Lower leg skin (tissue), 4 donors: ENCODE data around the gene MCM7. TPM values are rescaled to one million over a fixed set of nuclear protein-coding genes. Genes with fewer than 3 reads are reported as not detected.

Experiments used
- DNase-seq, 2 donors: peaks; one replicate each; pipeline ENCODE4 v3.0.0-alpha.2; 2019; ENCODE audit warnings: low spot score in 2 of 2
- H3K4me3 ChIP-seq: fragments of 200-600 bp; sonication (generic); 2 replicates; pipeline ENCODE4 v1.5.1; 2017; ENCODE audit warnings: mild to moderate bottlenecking, low read depth; ENCODE audit not compliant: poor library complexity, severe bottlenecking
- POLR2A ChIP-seq, 2 donors: fragments of 450-650 bp; IDR thresholded peaks; one replicate each; pipeline ENCODE4 v1.6.1; 2016 to 2017; ENCODE audit warnings: antibody characterized with exemption in 2 of 2, mild to moderate bottlenecking in 1 of 2, moderate library complexity in 1 of 2
- WGBS, 2 donors: methylation state at CpG; one replicate each; pipeline ENCODE4 v1.1.5; 2018; 5-methylcytosine and 5-hydroxymethylcytosine counted together
- intact Hi-C: fragments of 100-400 bp; cut with DNase I; formaldehyde crosslinking; loops from one replicate; pipeline ENCODE4 v1.15.0; 2023; ENCODE audit warnings: low total_unique reads
- microRNA counts, 2 donors: library from miRNA; unstranded; fragments of <30 nt; microRNA quantifications; one replicate each; lab custom pipeline; 2016
- microRNA-seq, 2 donors: library from miRNA; unstranded; fragments of <30 nt; microRNA quantifications; one replicate each; pipeline ENCODE4, GENCODE V29; 2016; ENCODE audit warnings: borderline replicate concordance in 2 of 2, borderline number of aligned reads in 1 of 2
- total RNA-seq, 4 donors: library from RNA; depleted of rRNA; stranded (reverse); fragments of >200 nt; gene quantifications; one replicate each; pipeline ENCODE4 v1.1.0, GENCODE V29; 2016
- TF ChIP-seq, protein P1 (sequence below), 3 donors: fragments of 450-650 bp; IDR thresholded peaks; one replicate each; pipeline ENCODE4 v1.5.1; 2016; ENCODE audit warnings: antibody characterized with exemption in 3 of 3, mild to moderate bottlenecking in 3 of 3, moderate library complexity in 2 of 3

MCM7 gene
- total RNA-seq, 4 donors from 2014 or later = 41.5 to 52.2 (median 50.4) TPM

DNA sequence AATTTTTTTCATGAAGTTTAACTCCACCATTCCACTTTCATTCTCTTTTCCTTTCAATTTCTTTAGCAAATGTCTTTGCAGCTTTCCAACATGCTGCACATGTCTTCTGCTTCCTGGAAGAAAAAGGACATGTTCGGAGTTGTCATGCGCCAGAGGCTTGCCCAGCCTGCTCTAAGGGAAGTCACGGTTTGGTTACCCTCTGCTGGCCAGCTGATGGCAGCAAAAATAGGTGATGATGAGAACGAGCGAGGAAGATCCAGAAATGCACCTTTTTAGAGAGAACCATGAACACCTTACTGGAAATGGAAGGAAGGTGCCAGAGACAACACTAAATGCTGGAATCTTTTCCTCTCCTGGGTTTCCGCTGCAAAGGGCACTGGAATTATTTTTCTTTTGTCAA, 56.5 kb downstream of the MCM7 start:
- DNase-seq = no peak
- intact Hi-C loops = no loop called here
- WGBS, 2 donors = 35 to 40% methylated on average over 6 of the region's 6 CpGs
- H3K4me3 ChIP-seq = no peak overlapping the region
- no peak for TF ChIP-seq POLR2A (IDR thresholded peaks at IDR 0.05)
- TF ChIP-seq, protein P1, sequence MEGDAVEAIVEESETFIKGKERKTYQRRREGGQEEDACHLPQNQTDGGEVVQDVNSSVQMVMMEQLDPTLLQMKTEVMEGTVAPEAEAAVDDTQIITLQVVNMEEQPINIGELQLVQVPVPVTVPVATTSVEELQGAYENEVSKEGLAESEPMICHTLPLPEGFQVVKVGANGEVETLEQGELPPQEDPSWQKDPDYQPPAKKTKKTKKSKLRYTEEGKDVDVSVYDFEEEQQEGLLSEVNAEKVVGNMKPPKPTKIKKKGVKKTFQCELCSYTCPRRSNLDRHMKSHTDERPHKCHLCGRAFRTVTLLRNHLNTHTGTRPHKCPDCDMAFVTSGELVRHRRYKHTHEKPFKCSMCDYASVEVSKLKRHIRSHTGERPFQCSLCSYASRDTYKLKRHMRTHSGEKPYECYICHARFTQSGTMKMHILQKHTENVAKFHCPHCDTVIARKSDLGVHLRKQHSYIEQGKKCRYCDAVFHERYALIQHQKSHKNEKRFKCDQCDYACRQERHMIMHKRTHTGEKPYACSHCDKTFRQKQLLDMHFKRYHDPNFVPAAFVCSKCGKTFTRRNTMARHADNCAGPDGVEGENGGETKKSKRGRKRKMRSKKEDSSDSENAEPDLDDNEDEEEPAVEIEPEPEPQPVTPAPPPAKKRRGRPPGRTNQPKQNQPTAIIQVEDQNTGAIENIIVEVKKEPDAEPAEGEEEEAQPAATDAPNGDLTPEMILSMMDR (IDR thresholded peaks at IDR 0.05) = no peak

MicroRNA genes within 50 kb of the gene (microRNA counts, 767-probe panel; counts per million panel counts)
- microRNA hsa-miR-106b-5p (lab: Ali Mortazavi, UCI) (0 to 358 counts per million in 2 donors), microRNA hsa-miR-25-3p (lab: Ali Mortazavi, UCI) (9,387 to 10,601 counts per million in 2 donors), microRNA hsa-miR-93-5p (lab: Ali Mortazavi, UCI) (358 to 9,371 counts per million in 2 donors)

Small RNA genes within 50 kb of the gene (microRNA-seq; reads per million reads assigned to microRNA genes)
- gene MIR106B (1,288 to 1,431 reads per million in 2 donors), gene MIR25 (315 to 382 reads per million in 2 donors), gene MIR93 (1,854 to 2,253 reads per million in 2 donors)

Other genes starting within 250 kb of the MCM7 start
- under 1 TPM in 1 of 4 donors, not detected in 3; 0.32 TPM for gene OR2AE1, start 224.4 kb downstream of the MCM7 start, total RNA-seq
- 10 to 100 TPM; 48.4 to 60.0 (median 57.9) TPM for gene TRIM4, start 181.9 kb downstream of the MCM7 start, total RNA-seq
- 1 to 10 TPM in 3 of 4 donors, under 1 TPM in 1; 0.25 to 3.4 (median 1.5) TPM for gene GJC3, start 171.8 kb downstream of the MCM7 start, total RNA-seq
- gene AZGP1, start 125.4 kb downstream of the MCM7 start, total RNA-seq = 1,000 to 10,000 TPM in 2 of 4 donors, 100 to 1,000 TPM in 2; 519 to 1,357 (median 824) TPM
- 10 to 100 TPM; 35.0 to 65.2 (median 50.4) TPM for gene ZKSCAN1, start 85.8 kb downstream of the MCM7 start, total RNA-seq
- 10 to 100 TPM; 13.2 to 25.5 (median 21.4) TPM for gene ZSCAN21, start 51.6 kb downstream of the MCM7 start, total RNA-seq
- 10 to 100 TPM; 16.4 to 25.9 (median 20.8) TPM for gene ZNF3, start 19.7 kb downstream of the MCM7 start, total RNA-seq
- gene COPS6, start 12.4 kb downstream of the MCM7 start, total RNA-seq = 10 to 100 TPM; 22.3 to 42.7 (median 30.0) TPM
- gene AP4M1, start 246 bp upstream of the MCM7 start, total RNA-seq = 10 to 100 TPM; 18.6 to 24.6 (median 21.0) TPM
- gene TAF6, start 18.0 kb upstream of the MCM7 start, total RNA-seq = 10 to 100 TPM; 37.1 to 74.3 (median 42.1) TPM
- gene CNPY4, start 18.2 kb upstream of the MCM7 start, total RNA-seq = 1 to 10 TPM; 3.8 to 8.4 (median 6.5) TPM
- gene MBLAC1, start 25.6 kb upstream of the MCM7 start, total RNA-seq = 1 to 10 TPM; 1.6 to 8.7 (median 6.0) TPM
- 100 to 1,000 TPM; 601 to 803 (median 717) TPM for gene LAMTOR4, start 47.5 kb upstream of the MCM7 start, total RNA-seq
- 10 to 100 TPM; 20.8 to 46.5 (median 25.2) TPM for gene TRAPPC14, start 57.3 kb upstream of the MCM7 start, total RNA-seq
- 10 to 100 TPM; 25.3 to 36.1 (median 27.2) TPM for gene GAL3ST4, start 67.2 kb upstream of the MCM7 start, total RNA-seq
- 10 to 100 TPM in 3 of 4 donors, 1 to 10 TPM in 1; 7.3 to 27.4 (median 11.8) TPM for gene GPC2, start 76.0 kb upstream of the MCM7 start, total RNA-seq
- gene STAG3, start 76.5 kb upstream of the MCM7 start, total RNA-seq = 1 to 10 TPM in 2 of 4 donors, under 1 TPM in 2; 0.34 to 1.8 (median 1.0) TPM
- gene PVRIG, start 118.6 kb upstream of the MCM7 start, total RNA-seq = under 1 TPM in 2 of 4 donors, not detected in 2; 0.13 to 0.51 TPM
- gene SPDYE3, start 206.3 kb upstream of the MCM7 start, total RNA-seq = not detected